ENCODE results near the gene ARF1.

ARF1 gene

GRCh38 chr1:228071839-228072657 is 10.5 kb upstream of the ARF1 start:
- no peak for DNase-seq

- no peak for DNase-seq
Measured at GRCh38 chr1:228072658-228073043, 9.9 kb upstream of the ARF1 start.

GRCh38 chr1:228073061-228073856 is 9.2 kb upstream of the ARF1 start:
- DNase-seq, result no peak

GRCh38 chr1:228073857-228074545 is 8.5 kb upstream of the ARF1 start:
- no peak for DNase-seq

DNA sequence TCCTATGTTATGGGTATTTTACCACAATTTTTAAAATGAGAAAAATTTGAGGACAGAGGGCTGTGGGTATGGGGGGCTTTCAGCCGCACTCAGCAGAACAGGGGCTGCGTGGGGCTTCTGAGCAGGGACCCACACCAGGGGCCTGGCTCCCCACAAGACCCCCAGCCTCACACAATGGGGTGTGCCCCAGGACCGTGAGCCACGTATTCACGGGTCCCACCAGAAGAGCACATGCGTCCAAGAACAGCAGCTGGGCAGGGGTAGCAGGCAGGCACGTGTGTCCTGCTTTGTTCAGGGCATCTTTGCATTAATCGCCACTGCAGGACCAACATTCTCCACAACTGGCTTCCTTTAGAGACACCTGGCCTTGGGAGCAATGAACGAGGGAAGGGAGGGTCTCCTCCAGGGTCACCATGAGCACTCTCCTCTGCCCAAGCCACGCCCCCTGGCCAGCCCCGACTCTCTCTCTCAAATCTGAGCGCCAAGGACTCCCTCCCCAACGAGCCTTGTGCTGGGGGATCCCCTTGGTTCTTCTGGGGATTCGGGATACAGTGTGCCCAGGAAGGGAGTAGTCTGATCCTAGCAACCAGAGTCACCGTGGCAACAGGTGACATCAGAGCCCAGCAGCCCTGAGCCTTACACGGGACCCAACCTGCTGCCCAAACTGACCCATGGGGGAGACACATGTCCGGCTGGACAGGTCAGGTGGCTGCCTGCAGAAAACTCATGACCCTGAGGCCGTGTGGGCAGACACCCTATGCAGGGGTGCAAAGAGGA is 7.4 kb upstream of the ARF1 start:
- no peak for DNase-seq

DNA sequence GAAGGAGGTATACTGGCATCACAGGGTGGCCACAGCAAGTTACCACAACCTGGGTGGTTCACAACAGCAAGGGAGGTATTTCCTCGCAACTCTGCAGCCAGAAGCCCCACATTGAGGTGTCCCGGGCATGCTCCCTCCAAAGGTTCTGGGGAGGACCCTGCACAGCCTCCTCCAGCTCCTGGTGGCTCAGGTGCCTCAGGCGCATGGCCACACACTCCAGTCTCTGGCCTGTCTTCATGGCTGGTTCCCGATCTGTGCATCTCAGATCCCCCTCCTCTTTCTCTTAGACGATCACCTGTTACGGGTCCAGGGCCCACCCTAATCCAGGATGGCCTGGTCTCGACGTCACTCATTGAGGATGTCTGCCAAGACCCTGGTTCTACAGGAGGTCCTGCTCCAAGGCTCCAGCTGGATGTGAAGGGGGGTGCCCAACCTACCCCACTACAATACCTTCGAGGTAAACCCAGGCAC is 6.7 kb upstream of the ARF1 start:
- no peak for DNase-seq

DNA sequence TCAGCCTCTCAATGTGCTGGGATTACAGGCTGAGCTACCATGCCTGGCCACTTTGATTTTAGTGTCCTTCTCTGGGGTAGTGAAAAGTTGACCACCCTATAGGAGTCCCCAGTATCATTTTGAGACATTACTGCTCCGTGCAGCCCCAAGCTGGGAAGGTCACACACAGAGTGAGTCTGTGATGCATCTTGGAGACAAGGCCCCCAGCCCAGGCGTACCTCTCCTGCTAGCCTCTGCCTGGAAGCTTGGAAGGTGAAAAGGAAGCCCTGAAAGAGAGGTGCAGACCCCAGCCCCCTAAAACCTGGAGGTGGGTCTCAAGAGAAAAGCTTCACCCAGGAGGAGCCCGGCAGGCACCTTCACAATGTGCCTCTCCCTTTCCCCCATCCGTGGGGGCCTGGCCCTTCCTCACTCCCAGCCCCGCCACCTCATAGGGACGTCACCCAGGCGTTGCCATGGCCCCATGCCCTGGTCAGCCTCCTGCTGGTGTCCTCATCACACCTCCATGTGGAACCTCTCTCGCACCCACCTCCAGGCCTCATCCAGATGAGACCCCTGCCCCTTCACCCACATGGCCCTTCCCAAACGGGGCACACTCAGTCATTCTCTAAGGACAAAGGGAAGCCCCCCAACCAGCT is 5.6 kb upstream of the ARF1 start:
- DNase-seq, result no peak

DNA sequence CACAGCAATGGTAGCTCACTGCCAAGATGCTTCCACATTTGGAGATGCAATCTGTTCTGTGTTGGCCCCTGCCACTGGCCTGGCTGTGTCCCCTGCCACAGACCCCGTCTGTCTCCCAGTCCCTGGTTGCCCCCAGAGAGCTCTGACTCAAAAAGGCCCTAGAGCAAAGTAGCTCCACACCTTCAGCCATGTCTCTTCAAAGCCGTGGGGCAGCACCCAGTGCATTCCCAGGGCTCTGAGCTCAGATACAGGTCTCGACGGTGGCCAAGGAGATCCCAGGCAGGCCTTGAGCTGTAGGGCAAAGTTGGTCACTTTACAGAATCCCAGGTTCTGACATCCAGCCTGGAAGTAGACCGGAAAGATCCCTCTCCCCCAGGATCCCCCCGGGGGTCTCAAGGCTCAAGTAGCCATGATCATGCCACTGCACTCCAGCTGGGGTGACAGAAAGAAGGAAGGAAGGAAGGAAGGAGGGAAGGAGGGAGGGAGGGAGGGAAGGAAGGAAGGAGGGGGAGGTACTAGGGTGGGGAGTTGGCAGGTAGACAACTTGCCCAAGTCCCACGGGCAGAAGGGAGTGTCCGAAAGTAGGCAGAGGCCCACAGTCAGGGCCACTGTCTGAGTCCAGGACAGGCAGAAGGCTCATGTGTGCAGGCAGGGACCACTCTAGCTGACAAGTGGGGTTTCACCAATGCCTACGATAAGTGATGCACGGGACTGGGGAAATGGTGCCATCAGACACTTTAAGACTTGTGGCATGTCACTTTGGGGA is 4.8 kb upstream of the ARF1 start:
- DNase-seq, result no peak

GRCh38 chr1:228079013-228079412 is 3.5 kb upstream of the ARF1 start:
- DNase-seq, result no peak

DNA sequence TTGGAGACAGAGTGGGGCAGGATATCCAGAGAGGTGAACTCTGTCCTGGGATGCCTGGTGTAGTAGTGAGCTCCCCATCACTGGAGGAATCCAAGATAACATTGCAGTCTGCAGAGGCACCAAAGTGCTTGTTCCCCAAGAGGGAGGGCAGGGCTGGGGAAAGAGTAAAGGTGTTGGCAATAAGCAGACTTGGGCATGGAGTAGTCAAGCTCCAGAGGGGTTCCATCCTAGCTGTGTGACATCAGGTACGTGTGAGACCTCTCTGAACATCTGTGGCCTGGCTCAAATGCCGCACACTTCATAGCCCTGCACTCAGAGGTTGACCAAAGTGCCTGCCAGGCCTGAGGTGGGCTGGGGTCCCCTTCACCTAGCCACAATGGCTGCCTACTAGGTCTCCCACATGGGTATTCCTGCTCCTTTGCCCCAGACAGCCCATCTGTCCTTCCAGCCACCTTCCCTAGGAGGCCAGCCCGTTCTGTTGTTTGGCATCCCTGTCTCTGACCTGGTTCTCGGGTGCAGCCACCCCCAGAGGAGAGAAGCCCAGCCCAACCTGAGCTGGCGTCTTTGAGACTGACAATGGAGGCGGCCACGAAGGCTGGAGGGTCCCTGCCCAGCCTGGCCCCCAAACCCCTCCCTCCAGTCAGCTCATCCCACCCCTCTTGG is 2.8 kb upstream of the ARF1 start:
- DNase-seq, result no peak

DNA sequence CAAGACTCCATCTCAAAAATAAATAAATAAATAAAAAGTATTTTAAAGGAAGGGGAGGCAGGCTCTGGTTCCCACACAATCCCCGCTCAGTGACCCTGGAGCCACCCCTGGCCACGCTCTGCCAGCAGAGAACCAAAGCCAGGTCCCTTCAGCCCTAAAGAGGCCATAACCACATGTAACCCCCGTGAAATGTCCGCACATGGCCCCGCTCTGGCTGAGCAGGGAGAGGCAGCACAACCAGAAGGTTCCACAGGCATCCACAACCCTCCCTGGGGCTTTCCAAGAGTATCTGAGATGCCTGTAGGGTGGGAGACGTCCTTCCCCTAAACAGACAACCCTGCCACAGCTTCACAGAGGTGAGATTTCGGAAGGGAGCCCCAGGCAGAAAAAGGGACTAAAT is 1.4 kb upstream of the ARF1 start:
- no peak for DNase-seq

GRCh38 chr1:228081578-228082213 is 812 bp upstream of the ARF1 start:
- DNase-seq, result no peak

DNA sequence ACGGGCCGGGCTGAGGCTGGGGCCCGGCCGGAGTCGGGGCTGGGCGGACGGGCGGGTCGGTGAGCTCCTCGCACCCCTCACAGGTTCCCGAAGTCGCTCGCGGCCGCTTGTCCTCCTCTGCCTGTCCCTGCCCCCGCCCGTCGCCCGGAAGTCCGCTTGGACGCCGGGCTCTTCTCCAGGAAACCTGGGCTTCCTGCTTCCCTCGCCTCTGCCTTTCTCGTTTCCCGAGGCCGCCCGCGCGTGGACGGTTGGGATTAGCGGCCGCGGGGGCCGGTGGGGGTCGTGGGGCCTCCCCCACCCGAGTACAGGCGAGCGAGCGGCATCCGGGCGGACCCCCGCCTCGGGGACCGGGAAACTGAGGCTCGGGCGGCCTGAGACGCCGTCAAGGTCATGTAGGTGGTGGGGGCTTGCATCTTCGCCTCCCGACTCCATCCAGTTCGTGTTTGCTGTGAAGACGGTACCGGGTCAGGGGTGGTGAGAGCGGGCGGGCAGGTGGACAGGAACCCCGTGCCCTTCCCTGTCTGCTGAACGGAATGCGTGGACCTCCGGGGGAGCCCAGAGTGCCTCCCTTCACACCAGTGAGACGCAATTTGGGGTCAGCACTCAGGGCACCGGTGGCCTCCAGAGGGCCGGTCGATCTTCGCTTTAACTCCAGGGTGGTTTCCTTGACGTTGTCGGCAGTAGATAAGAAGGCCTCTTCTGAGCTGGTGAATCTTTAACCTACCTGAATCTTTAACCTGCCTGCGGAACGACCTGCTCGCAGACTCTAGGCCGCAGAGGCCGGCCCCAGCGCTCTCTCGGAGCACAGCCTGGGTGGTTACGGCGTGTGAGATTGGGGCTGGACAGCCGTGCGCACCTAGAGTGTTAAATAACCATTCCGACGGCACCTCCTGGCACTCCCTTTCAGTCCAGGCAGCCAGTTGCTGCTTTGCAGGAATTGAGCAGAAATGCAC is 686 bp downstream of the ARF1 start:
- no peak for DNase-seq

DNA sequence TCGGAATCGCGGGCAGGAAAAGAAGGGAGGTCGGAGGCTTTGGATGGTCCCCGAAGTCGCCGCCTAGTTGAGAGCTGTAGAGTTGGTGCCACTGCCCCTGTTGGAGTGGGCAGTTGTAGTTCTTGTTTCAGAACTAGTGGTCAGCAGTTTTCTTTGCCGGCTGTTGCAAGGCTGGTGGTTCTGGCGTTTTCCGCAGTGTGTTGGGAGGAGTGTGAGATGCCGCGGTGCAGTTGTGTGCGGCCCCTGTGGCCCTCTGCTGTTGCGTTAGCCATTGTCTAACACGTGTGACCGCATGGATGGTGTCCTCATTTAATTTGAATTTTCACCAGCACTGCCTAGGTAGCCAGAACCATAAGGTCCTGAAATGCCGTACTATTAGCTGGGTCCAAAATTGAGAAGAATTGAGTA is 1.4 kb downstream of the ARF1 start:
- DNase-seq, result no peak

DNA sequence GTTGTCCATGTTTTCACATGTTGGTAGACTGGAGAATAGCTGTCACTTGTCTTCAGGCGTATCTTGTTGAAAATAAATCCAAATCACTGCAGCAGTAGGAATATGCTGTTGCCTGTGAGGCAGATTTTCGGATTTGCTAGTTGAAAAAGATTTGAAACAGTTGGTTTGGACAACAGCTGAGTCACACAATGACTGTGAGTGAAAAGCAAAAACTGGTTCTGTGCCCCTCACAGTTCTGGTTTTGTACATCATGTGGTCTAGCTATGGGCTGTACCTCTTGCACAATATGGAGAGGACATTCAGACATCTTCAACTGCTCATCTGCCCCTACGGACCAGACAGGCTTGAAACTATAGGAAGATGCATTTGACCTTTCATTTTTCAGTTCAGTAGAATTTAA is 1.8 kb downstream of the ARF1 start:
- DNase-seq, result no peak

- DNase-seq, result no peak
Measured at GRCh38 chr1:228084797-228085196, 2.3 kb downstream of the ARF1 start.

GRCh38 chr1:228085287-228085951 is 2.9 kb downstream of the ARF1 start:
- DNase-seq, result no peak

GRCh38 chr1:228087771-228088251 is 5.3 kb downstream of the ARF1 start:
- DNase-seq, result no peak
